ENCODE results near the gene TRAM2.

Gene TRAM2

DNA sequence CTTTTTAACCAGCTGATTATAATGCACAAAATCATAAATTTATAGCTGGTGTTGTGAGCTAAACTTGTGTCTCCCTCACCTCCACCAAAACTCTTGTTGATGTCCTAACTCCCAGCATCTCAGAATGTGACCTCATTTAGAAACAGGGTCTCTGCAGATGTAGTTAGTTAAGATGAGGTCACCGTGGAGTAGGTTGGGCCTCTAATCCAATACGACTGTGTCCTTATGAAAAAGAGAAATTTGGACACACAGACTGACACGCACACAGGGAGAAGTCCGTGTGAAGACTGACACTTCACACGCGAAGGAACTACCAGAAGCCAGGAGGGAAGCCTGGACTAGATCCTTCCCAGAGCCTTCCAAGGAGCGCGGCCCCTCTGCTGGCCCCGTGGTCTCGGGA, 46.5 kb downstream of the TRAM2 start:
- H3K4me2 ChIP-seq (ENCODE audit: low read length) = no peak overlapping the region
- no peak overlapping the region for H3K27ac ChIP-seq (ENCODE audit: low read length)
- H2AFZ ChIP-seq (ENCODE audit: low read depth, low read length) = no peak overlapping the region
- TF ChIP-seq, protein P1, sequence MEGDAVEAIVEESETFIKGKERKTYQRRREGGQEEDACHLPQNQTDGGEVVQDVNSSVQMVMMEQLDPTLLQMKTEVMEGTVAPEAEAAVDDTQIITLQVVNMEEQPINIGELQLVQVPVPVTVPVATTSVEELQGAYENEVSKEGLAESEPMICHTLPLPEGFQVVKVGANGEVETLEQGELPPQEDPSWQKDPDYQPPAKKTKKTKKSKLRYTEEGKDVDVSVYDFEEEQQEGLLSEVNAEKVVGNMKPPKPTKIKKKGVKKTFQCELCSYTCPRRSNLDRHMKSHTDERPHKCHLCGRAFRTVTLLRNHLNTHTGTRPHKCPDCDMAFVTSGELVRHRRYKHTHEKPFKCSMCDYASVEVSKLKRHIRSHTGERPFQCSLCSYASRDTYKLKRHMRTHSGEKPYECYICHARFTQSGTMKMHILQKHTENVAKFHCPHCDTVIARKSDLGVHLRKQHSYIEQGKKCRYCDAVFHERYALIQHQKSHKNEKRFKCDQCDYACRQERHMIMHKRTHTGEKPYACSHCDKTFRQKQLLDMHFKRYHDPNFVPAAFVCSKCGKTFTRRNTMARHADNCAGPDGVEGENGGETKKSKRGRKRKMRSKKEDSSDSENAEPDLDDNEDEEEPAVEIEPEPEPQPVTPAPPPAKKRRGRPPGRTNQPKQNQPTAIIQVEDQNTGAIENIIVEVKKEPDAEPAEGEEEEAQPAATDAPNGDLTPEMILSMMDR (IDR thresholded peaks at IDR 0.05; ENCODE audit: low read depth, low read length) = no peak
- no peak for TF ChIP-seq EZH2phosphoT487 (IDR thresholded peaks at IDR 0.05; ENCODE audit: low read depth)
- H3K9me3 ChIP-seq (ENCODE audit: insufficient read depth, low read length) = no peaks in the 10 kb centered on the region
- no peak overlapping the region for H3K9ac ChIP-seq (ENCODE audit: low read length)
- H4K20me1 ChIP-seq (ENCODE audit: insufficient read depth, low read length) = no peaks in the 10 kb centered on the region
- no peaks in the 10 kb centered on the region for H3K27me3 ChIP-seq (ENCODE audit: low read depth, low read length)
- peaks cover 18% of the 10 kb centered on the region for H3K36me3 ChIP-seq (replicated peaks; ENCODE audit: low read depth, low read length)
- H3K4me1 ChIP-seq (ENCODE audit: low read length) = peaks cover 14% of the 10 kb centered on the region
- no peaks in the 10 kb centered on the region for H3K79me2 ChIP-seq (ENCODE audit: low read length)
- no peak overlapping the region for H3K4me3 ChIP-seq (ENCODE audit: low read length)

DNA sequence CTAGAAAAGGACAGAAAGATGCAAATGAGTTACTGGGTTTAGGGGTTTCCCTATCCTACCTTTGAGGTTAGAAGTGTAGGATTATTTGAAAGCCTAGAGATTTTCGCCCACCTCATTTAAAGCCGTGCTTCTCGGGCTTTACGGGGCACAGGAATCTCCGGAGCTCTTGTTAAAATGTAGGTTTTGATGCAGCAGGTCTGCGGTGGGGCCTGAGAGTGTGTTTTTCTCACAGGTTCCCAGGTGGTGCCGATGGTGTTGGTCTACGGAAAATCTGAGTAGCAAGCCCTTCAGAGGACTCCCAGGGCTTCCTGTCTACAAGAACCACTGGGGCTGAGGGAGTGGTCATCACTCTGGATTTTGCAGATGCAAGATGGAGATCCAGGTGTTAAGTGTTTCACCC, 47.5 kb downstream of the TRAM2 start:
- TF ChIP-seq, protein P1 (IDR thresholded peaks at IDR 0.05; ENCODE audit: low read depth, low read length) = no peak
- no peak for TF ChIP-seq EZH2phosphoT487 (IDR thresholded peaks at IDR 0.05; ENCODE audit: low read depth)

DNA sequence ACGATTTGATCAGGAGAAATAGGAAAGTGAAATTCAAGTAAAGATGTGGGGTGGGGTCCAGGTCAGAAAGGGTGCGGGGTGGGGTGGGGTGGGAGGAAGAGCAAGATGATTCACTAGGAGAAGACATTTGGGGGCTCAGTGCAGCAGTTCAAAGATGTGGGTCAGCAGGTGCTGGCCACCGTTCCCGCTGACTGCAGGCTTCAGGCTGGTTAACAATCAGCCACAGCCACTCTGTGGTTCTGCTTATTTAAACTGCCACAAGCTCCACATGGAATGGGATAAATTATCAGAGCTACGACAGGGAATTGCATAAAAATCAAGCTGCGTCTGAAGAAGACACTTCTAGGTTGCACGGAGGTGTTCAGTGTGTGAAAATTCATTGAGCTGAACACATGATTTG, 49.4 kb downstream of the TRAM2 start:
- Histone ChIP-seq H2AFZ (ENCODE audit: low read depth, low read length) (no peak overlapping the region), H3K27me3 (ENCODE audit: low read depth, low read length) (no peaks in the 10 kb centered on the region), H3K79me2 (ENCODE audit: low read length) (no peaks in the 10 kb centered on the region), H3K9ac (ENCODE audit: low read length) (no peak overlapping the region), H3K9me3 (ENCODE audit: insufficient read depth, low read length) (no peaks in the 10 kb centered on the region), H4K20me1 (ENCODE audit: insufficient read depth, low read length) (no peaks in the 10 kb centered on the region), H3K36me3 (replicated peaks; ENCODE audit: low read depth, low read length) (peaks cover 11% of the 10 kb centered on the region), H3K4me3 (ENCODE audit: low read length) (no peak overlapping the region), H3K27ac (ENCODE audit: low read length) (no peak overlapping the region), H3K4me2 (ENCODE audit: low read length) (no peak overlapping the region), H3K4me1 (ENCODE audit: low read length) (peaks cover 8% of the 10 kb centered on the region)
- TF ChIP-seq, protein P1 (IDR thresholded peaks at IDR 0.05; ENCODE audit: low read depth, low read length) = no peak
- no peak for TF ChIP-seq EZH2phosphoT487 (IDR thresholded peaks at IDR 0.05; ENCODE audit: low read depth)

More for the DNA sequence above, 47.5 kb downstream of the TRAM2 start:
- peaks cover 11% of the 10 kb centered on the region for H3K36me3 ChIP-seq (replicated peaks; ENCODE audit: low read depth, low read length)
- H3K79me2 ChIP-seq (ENCODE audit: low read length) = no peaks in the 10 kb centered on the region
- H2AFZ ChIP-seq (ENCODE audit: low read depth, low read length) = no peak overlapping the region
- no peak overlapping the region for H3K4me3 ChIP-seq (ENCODE audit: low read length)
- H3K4me2 ChIP-seq (ENCODE audit: low read length) = peak overlapping the region; percentile 9; the same call in 1 of the 2 replicates
- no peaks in the 10 kb centered on the region for H3K27me3 ChIP-seq (ENCODE audit: low read depth, low read length)
- H3K4me1 ChIP-seq (ENCODE audit: low read length) = peaks cover 8% of the 10 kb centered on the region
- no peak overlapping the region for H3K27ac ChIP-seq (ENCODE audit: low read length)
- no peak overlapping the region for H3K9ac ChIP-seq (ENCODE audit: low read length)
- H3K9me3 ChIP-seq (ENCODE audit: insufficient read depth, low read length) = no peaks in the 10 kb centered on the region
- no peaks in the 10 kb centered on the region for H4K20me1 ChIP-seq (ENCODE audit: insufficient read depth, low read length)

DNA sequence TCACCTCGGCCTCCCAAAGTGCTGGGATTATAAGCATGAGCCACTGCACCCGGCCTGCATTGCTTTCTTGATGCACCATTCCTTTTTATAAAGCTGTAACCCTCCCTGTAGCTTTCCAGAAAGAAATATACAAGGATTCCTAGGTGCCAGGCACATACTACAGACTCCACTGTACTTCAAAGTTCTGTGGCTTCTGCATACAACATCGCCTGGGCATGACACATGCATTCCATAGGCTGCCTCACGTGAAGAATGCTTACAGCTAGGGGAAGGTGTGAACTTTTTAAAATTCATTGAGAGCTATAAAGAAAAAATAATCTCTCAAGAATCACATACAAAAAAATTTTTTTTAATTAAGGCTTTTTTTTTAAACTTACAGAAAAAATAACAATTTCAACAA, 50.2 kb downstream of the TRAM2 start:
- Histone ChIP-seq H4K20me1 (ENCODE audit: insufficient read depth, low read length) (no peaks in the 10 kb centered on the region), H2AFZ (ENCODE audit: low read depth, low read length) (no peak overlapping the region), H3K36me3 (replicated peaks; ENCODE audit: low read depth, low read length) (peaks cover 11% of the 10 kb centered on the region), H3K4me1 (ENCODE audit: low read length) (peaks cover 8% of the 10 kb centered on the region), H3K4me2 (ENCODE audit: low read length) (no peak overlapping the region), H3K27me3 (ENCODE audit: low read depth, low read length) (no peaks in the 10 kb centered on the region), H3K9ac (ENCODE audit: low read length) (no peak overlapping the region), H3K9me3 (ENCODE audit: insufficient read depth, low read length) (no peaks in the 10 kb centered on the region), H3K79me2 (ENCODE audit: low read length) (no peaks in the 10 kb centered on the region), H3K27ac (ENCODE audit: low read length) (no peak overlapping the region), H3K4me3 (ENCODE audit: low read length) (no peak overlapping the region)
- TF ChIP-seq EZH2phosphoT487 (IDR thresholded peaks at IDR 0.05; ENCODE audit: low read depth) = no peak
- TF ChIP-seq, protein P1 (IDR thresholded peaks at IDR 0.05; ENCODE audit: low read depth, low read length) = no peak

Measured in OCI-LY3 (cell line).